Measurements from ENCODE around the gene HMGN2. TPM values are rescaled to one million over a fixed set of nuclear protein-coding genes. Genes with fewer than 3 reads are reported as not detected.

HMGN2 gene
- total RNA-seq, 6 experiments from 2014 or later = 440 to 699 (median 668) TPM

DNA sequence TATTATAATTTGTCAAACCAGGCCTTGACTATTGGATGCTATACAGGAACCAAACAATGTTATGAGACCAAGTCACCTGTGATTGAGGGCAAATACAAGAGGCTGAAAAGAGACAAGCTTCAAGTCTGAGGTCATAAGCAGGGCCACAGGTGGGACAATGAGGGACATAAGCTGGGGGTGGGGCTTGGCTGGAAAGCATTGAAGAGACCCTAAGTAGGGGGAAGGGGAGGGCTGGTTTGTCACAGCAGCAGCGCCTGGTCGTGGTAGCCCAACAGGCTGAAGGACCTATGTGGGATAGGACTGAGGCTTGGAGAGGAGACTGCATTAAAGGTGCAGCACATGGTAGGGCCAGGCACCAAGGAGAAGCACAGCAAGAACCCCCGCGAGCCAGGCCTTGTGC lies 17.9 kb downstream of the HMGN2 start:
- Mint-ChIP-seq H3K27ac (no peak overlapping the region), H3K4me1 (ENCODE audit: low read depth) (no peaks in the 10 kb centered on the region), H3K36me3 (ENCODE audit: low read depth) (no peaks in the 10 kb centered on the region), H3K27me3 (ENCODE audit: insufficient read depth) (peaks cover 7% of the 10 kb centered on the region), H3K4me3 (no peak overlapping the region), H3K9me3 (no peaks in the 10 kb centered on the region)
- TF ChIP-seq, protein P1, sequence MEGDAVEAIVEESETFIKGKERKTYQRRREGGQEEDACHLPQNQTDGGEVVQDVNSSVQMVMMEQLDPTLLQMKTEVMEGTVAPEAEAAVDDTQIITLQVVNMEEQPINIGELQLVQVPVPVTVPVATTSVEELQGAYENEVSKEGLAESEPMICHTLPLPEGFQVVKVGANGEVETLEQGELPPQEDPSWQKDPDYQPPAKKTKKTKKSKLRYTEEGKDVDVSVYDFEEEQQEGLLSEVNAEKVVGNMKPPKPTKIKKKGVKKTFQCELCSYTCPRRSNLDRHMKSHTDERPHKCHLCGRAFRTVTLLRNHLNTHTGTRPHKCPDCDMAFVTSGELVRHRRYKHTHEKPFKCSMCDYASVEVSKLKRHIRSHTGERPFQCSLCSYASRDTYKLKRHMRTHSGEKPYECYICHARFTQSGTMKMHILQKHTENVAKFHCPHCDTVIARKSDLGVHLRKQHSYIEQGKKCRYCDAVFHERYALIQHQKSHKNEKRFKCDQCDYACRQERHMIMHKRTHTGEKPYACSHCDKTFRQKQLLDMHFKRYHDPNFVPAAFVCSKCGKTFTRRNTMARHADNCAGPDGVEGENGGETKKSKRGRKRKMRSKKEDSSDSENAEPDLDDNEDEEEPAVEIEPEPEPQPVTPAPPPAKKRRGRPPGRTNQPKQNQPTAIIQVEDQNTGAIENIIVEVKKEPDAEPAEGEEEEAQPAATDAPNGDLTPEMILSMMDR (IDR thresholded peaks at IDR 0.05) = no peak
- DNase-seq = no peak

GRCh38 chr1:26493267-26493666 lies 21.0 kb downstream of the HMGN2 start:
- Mint-ChIP-seq H3K36me3 (ENCODE audit: low read depth) (no peaks in the 10 kb centered on the region), H3K27ac (no peak overlapping the region), H3K4me3 (no peak overlapping the region), H3K4me1 (ENCODE audit: low read depth) (no peaks in the 10 kb centered on the region), H3K27me3 (ENCODE audit: insufficient read depth) (peaks cover 8% of the 10 kb centered on the region), H3K9me3 (no peaks in the 10 kb centered on the region)
- TF ChIP-seq, protein P1 (IDR thresholded peaks at IDR 0.05) = no peak
- DNase-seq = no peak

GRCh38 chr1:26493938-26494337 lies 21.7 kb downstream of the HMGN2 start:
- H3K27ac Mint-ChIP-seq = no peak overlapping the region
- H3K36me3 Mint-ChIP-seq (ENCODE audit: low read depth) = no peaks in the 10 kb centered on the region
- TF ChIP-seq, protein P1 (IDR thresholded peaks at IDR 0.05) = no peak
- no peak for DNase-seq
- H3K9me3 Mint-ChIP-seq = no peaks in the 10 kb centered on the region
- H3K4me3 Mint-ChIP-seq = no peak overlapping the region
- no peaks in the 10 kb centered on the region for H3K4me1 Mint-ChIP-seq (ENCODE audit: low read depth)
- H3K27me3 Mint-ChIP-seq (ENCODE audit: insufficient read depth) = peaks cover 8% of the 10 kb centered on the region

DNA sequence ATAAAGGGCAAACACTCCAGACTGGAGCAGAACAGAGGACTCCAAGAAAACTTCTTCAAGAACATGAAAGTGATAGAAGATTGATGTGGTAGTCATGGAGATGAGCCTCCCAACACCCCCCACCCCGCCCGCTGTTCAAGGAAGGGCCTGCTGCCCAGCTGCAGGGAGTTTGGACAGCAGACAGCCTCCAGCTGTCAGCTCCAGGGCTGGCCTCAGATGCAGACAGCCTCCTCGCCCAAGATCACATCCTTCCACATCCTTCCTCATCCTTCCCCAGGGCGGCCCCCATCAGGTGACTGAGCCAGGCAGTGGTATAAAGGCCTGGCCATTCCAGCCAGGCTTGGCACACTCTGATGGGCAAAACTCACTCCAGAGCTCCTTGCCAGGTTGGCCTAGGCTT lies 24.6 kb downstream of the HMGN2 start:
- Mint-ChIP-seq H3K27me3 (ENCODE audit: insufficient read depth) (peaks cover 4% of the 10 kb centered on the region), H3K27ac (no peak overlapping the region), H3K4me1 (ENCODE audit: low read depth) (peaks cover 5% of the 10 kb centered on the region; the same call in 1 of the 2 replicates), H3K36me3 (ENCODE audit: low read depth) (no peaks in the 10 kb centered on the region), H3K9me3 (no peaks in the 10 kb centered on the region), H3K4me3 (no peak overlapping the region)
- DNase-seq = no peak
- TF ChIP-seq, protein P1 (IDR thresholded peaks at IDR 0.05) = no peak

- H3K4me3 Mint-ChIP-seq = no peak overlapping the region
- H3K4me1 Mint-ChIP-seq (ENCODE audit: low read depth) = peaks cover 5% of the 10 kb centered on the region; the same call in 1 of the 2 replicates
- no peaks in the 10 kb centered on the region for H3K36me3 Mint-ChIP-seq (ENCODE audit: low read depth)
- peaks cover 3% of the 10 kb centered on the region for H3K27me3 Mint-ChIP-seq (ENCODE audit: insufficient read depth)
- TF ChIP-seq, protein P1 (IDR thresholded peaks at IDR 0.05) = no peak
- no peak for DNase-seq
- no peaks in the 10 kb centered on the region for H3K9me3 Mint-ChIP-seq
- H3K27ac Mint-ChIP-seq = no peak overlapping the region
Measured at GRCh38 chr1:26498894-26499293, 26.7 kb downstream of the HMGN2 start.

All from HFFc6 (cell line).